Left colon (tissue), 2 donors: ENCODE data around the gene CNGB1. TPM values are rescaled to one million over a fixed set of nuclear protein-coding genes. Genes with fewer than 3 reads are reported as not detected.
"Not testable (repeated sequence)": the region's sequence is repeated elsewhere in the genome, so short reads cannot be mapped to it uniquely, and the experiment has no call there.

Experiments used
- ATAC-seq: fragments of 200-7000 bp; cut with Tn5 transposase; one replicate; pipeline ENCODE4 v1.9.1; 2020; ENCODE audit warnings: mild to moderate bottlenecking, moderate library complexity
- DNase-seq, 2 donors: peaks; one replicate each; pipeline ENCODE4 v3.0.0-alpha.2; 2020
- intact Hi-C, 2 donors: fragments of 100-400 bp; cut with DNase I in 1 of 2; cut with micrococcal nuclease in 1 of 2; formaldehyde crosslinking; loops; one replicate each; pipeline versions ENCODE4 v1.11.2 to v1.14.0; 2022; cut with DNase I, micrococcal nuclease
- total RNA-seq, 2 donors: library from RNA; stranded (reverse); fragmentation: NEBNext Ultra II Directional; extraction: Animal tissue kit (Norgen Biotek cat#: 25700); gene quantifications; one replicate each; pipeline ENCODE4 v1.2.1, GENCODE V29; 2021
- donor health status: DM: no; HTN: no; CAD: no.
- donor health status: DM: yes; HTN: yes; CAD: no.

Gene CNGB1
- total RNA-seq, 2 donors from 2014 or later, result 0.17 to 0.49 TPM

GRCh38 chr16:57918994-57919393, 51.9 kb downstream of the CNGB1 start:
- no peak for DNase-seq
- intact Hi-C loops, result no loop called here
- no peak for ATAC-seq

GRCh38 chr16:57918444-57918843, 52.5 kb downstream of the CNGB1 start:
- DNase-seq (no peak), ATAC-seq (no peak)
- intact Hi-C loops, result no loop called here

- ATAC-seq, DNase-seq, intact Hi-C loops: not testable (repeated sequence)
These were observed 53.0 kb downstream of the CNGB1 start for GRCh38 chr16:57917929-57918328.

- intact Hi-C loops, DNase-seq, ATAC-seq: not testable (repeated sequence)
These were observed 53.4 kb downstream of the CNGB1 start for GRCh38 chr16:57917489-57917888.

GRCh38 chr16:57916735-57917438, 54.0 kb downstream of the CNGB1 start:
- DNase-seq (no peak), ATAC-seq (no peak)
- intact Hi-C loops, result no loop called here

- intact Hi-C loops, result no loop called here
- ATAC-seq, result no peak
- no peak for DNase-seq
These were observed 55.0 kb downstream of the CNGB1 start for GRCh38 chr16:57915811-57916488.

GRCh38 chr16:57915267-57915666, 55.7 kb downstream of the CNGB1 start:
- no peak for ATAC-seq
- intact Hi-C loops, result no loop called here
- no peak for DNase-seq

GRCh38 chr16:57914244-57915173, 56.4 kb downstream of the CNGB1 start:
- DNase-seq (no peak), ATAC-seq (no peak)
- intact Hi-C loops, result no loop called here

- intact Hi-C loops, result no loop called here
- ATAC-seq, result no peak
These were observed 58.2 kb downstream of the CNGB1 start for GRCh38 chr16:57912529-57913260.

GRCh38 chr16:57911743-57912142, 59.2 kb downstream of the CNGB1 start:
- DNase-seq (no peak), ATAC-seq (no peak)

More at GRCh38 chr16:57912529-57913260, 58.2 kb downstream of the CNGB1 start:
- no peak for DNase-seq

GRCh38 chr16:57910696-57911095, 60.2 kb downstream of the CNGB1 start:
- ATAC-seq (no peak), DNase-seq (no peak)
- intact Hi-C loops, result no loop called here

More at GRCh38 chr16:57911743-57912142, 59.2 kb downstream of the CNGB1 start:
- intact Hi-C loops, result no loop called here

- DNase-seq (no peak), ATAC-seq (no peak)
- intact Hi-C loops, result loop anchor here in 1 of 2 donors (10.0 kb wide), 1 partner anchor 86 kb away; no protein-coding TSS in a partner anchor
These were observed 62.4 kb downstream of the CNGB1 start for GRCh38 chr16:57908409-57908987.

- ATAC-seq, result no peak
These were observed 64.3 kb downstream of the CNGB1 start for GRCh38 chr16:57906382-57907316.

GRCh38 chr16:57904101-57904500, 66.8 kb downstream of the CNGB1 start:
- no peak for ATAC-seq
- DNase-seq, result no peak
- intact Hi-C loops, result loop anchor here in 1 of 2 donors (10.0 kb wide), 1 partner anchor 91 kb away; no protein-coding TSS in a partner anchor

More at GRCh38 chr16:57906382-57907316, 64.3 kb downstream of the CNGB1 start:
- no peak for DNase-seq
- intact Hi-C loops, result loop anchor here in 1 of 2 donors (10.0 kb wide), 1 partner anchor 88 kb away; no protein-coding TSS in a partner anchor

- intact Hi-C loops, result loop anchor here in 1 of 2 donors (10.0 kb wide), 1 partner anchor 91 kb away; no protein-coding TSS in a partner anchor
- DNase-seq, result no peak
- ATAC-seq, result peak; percentile 48
These were observed 67.3 kb downstream of the CNGB1 start for GRCh38 chr16:57903656-57904055.

- intact Hi-C loops, result loop anchor here in 1 of 2 donors (10.0 kb wide), 1 partner anchor 93 kb away; no protein-coding TSS in a partner anchor
- DNase-seq (no peak), ATAC-seq (no peak)
These were observed 69.4 kb downstream of the CNGB1 start for GRCh38 chr16:57901480-57902069.
